Measurements from ENCODE around the gene KCNJ10. TPM values are rescaled to one million over a fixed set of nuclear protein-coding genes. Genes with fewer than 3 reads are reported as not detected.

The KCNJ10 gene
- polyA plus RNA-seq, 6 donors from 2014 or later = not detected

DNA sequence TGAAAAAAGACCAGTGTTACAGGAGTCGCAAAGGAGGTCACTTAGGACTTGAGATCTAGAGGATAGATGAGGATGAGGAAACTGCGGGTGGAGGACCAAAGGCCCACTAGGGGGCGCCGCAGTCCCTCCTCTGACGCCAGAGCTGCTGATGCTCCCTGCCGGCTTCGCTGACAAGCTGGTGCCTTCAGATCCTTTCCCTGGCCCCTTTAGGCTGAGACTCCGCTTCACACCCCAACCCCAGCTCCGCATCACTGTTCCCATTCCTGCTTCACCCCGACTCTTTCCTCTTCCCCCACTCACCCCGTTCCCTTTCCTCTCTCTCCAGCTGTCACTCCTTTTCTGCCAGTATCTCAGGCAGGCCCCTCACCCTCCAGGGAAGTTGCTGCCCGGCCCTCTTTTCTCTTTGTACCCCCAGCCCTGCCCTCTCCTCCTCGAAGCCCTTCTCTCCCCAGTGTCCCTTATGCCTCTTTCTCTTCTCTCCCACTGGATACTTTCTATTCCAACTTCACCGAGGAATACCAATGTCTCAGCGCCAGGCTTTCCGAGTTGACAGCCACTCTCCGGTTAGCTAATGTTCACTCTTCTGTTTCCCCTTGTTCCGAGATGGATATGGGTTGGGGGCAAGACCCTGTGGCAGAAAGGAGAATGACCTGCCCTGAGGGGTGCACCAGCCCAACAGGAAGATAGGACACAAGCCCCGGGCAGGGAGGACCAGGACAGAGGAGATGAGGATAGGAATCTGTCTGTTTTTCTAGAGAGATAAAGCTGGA is 15.9 kb upstream of the KCNJ10 start:
- H3K4me1 Mint-ChIP-seq = peaks cover 20 to 28% (median 24%) of the 10 kb centered on the region in 3 donors
- peak; percentile 62 to 65 for ATAC-seq (ENCODE audit: low read depth in 2 of 2)
- DNase-seq = peak; percentile 61
- peak overlapping the region in 3 of 6 donors; percentile 58 to 89 (median 84) for H3K27ac Mint-ChIP-seq
- H3K36me3 Mint-ChIP-seq = peaks cover 0 to 20% of the 10 kb centered on the region in 2 donors
- H3K9me3 Mint-ChIP-seq = no peaks in the 10 kb centered on the region
- H3K27me3 Mint-ChIP-seq = peaks cover 21 to 26% (median 24%) of the 10 kb centered on the region in 3 donors
- H3K4me3 Mint-ChIP-seq = peak overlapping the region in 2 of 8 donors; percentile 5 to 10

DNA sequence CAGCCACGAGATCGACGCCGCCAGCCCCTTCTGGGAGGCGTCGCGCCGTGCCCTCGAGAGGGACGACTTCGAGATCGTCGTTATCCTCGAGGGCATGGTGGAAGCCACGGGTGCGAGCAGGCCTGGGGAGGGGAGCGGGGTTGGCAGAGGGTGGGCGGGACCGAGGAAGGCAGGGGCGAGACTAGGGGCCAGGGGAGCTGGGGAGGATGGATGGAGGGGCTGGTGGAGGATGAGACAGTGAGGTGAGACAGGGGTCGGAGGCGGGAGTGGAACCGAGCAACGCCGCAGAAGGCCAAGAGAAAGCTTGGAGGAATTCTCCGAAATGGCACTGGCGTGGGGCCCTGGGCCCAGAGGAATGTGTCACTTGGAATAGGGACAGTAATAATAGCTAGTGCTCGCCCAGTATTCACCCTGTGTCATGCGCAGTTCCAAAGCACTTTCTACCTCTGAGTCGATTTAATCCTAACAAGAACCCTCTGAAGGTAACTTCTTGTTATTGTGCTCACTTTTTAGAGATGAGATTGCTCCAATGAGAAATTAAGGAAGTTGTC is 14.9 kb upstream of the KCNJ10 start:
- Mint-ChIP-seq H3K9me3 (no peaks in the 10 kb centered on the region), H3K27ac (peak overlapping the region in 1 of 6 donors; percentile 38), H3K4me3 (peak overlapping the region in 4 of 8 donors; percentile 2 to 82 (median 52)), H3K27me3 (peaks cover 31 to 35% (median 34%) of the 10 kb centered on the region in 3 donors), H3K36me3 (peaks cover 0 to 15% of the 10 kb centered on the region in 2 donors), H3K4me1 (peaks cover 16 to 24% (median 22%) of the 10 kb centered on the region in 3 donors)
- DNase-seq = no peak
- ATAC-seq (ENCODE audit: low read depth in 2 of 2) = no peak

DNA sequence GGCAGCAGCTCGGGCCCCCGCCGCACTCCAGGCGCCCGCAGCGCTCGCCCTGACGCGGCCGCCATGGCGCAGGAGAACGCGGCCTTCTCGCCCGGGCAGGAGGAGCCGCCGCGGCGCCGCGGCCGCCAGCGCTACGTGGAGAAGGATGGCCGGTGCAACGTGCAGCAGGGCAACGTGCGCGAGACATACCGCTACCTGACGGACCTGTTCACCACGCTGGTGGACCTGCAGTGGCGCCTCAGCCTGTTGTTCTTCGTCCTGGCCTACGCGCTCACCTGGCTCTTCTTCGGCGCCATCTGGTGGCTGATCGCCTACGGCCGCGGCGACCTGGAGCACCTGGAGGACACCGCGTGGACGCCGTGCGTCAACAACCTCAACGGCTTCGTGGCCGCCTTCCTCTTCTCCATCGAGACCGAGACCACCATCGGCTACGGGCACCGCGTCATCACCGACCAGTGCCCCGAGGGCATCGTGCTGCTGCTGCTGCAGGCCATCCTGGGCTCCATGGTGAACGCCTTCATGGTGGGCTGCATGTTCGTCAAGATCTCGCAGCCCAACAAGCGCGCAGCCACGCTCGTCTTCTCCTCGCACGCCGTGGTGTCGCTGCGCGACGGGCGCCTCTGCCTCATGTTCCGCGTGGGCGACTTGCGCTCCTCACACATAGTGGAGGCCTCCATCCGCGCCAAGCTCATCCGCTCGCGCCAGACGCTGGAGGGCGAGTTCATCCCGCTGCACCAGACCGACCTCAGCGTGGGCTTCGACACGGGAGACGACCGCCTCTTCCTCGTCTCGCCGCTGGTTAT is 14.2 kb upstream of the KCNJ10 start:
- Mint-ChIP-seq H3K27me3 (peaks cover 38 to 41% (median 41%) of the 10 kb centered on the region in 3 donors), H3K4me3 (peak overlapping the region; percentile 51 to 87 (median 72)), H3K4me1 (peaks cover 16 to 24% (median 19%) of the 10 kb centered on the region in 3 donors), H3K9me3 (no peaks in the 10 kb centered on the region), H3K36me3 (peaks cover 0 to 13% of the 10 kb centered on the region in 2 donors), H3K27ac (peak overlapping the region in 4 of 6 donors; percentile 20 to 76 (median 50))
- ATAC-seq (ENCODE audit: low read depth in 2 of 2) = peak; percentile 85 to 87
- peak; percentile 68 for DNase-seq

DNA sequence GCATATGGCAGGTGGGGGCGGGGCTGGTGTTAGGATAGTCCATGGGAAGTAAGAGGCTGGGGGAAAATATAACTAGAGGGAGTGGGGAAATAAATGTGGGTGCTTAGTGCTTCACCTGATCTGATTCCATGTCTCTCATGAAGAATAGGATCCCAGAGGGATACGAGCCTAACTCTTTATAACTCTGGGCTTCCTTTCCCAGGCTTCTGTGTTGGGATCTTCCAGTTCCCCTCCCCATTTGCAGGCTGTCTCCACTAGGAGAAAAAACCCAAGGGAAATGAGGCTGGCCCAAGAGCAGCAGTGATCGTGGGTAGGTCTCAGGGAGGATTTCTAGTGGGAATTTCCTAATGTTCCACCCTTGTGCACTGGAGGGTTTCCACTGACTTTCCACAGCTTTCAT is 13.0 kb upstream of the KCNJ10 start:
- H3K36me3 Mint-ChIP-seq = peaks cover 0 to under 1% of the 10 kb centered on the region in 2 donors
- ATAC-seq (ENCODE audit: low read depth in 2 of 2) (no peak), DNase-seq (no peak)
- no peaks in the 10 kb centered on the region for H3K9me3 Mint-ChIP-seq
- peak overlapping the region in 7 of 8 donors; percentile 55 to 81 (median 71) for H3K4me3 Mint-ChIP-seq
- peak overlapping the region in 1 of 6 donors; percentile 87 for H3K27ac Mint-ChIP-seq
- H3K4me1 Mint-ChIP-seq = peaks cover 15 to 21% (median 16%) of the 10 kb centered on the region in 3 donors
- peaks cover 47 to 51% (median 50%) of the 10 kb centered on the region in 3 donors for H3K27me3 Mint-ChIP-seq

DNA sequence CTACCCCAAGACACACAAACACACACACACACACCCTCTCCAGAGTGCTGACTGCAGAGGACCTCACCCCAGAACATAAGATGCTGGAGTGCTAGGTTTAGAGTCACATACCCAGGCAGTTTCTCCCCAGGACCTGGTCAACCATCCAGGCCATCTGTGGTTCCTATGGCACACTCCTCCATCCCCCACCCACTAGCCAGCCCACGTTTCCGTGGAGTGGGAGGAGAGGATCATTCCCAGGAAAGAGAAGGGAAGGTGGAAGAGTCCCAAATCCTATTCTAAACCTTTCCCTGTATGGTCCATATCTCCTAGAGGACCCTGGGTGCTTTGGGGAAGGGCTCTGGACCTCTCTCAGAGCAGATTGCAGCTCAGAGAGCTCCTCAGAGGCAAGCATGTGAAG is 12.5 kb upstream of the KCNJ10 start:
- Mint-ChIP-seq H3K9me3 (no peaks in the 10 kb centered on the region), H3K4me1 (peaks cover 15 to 21% (median 16%) of the 10 kb centered on the region in 3 donors), H3K4me3 (peak overlapping the region in 5 of 8 donors; percentile 1 to 81 (median 65)), H3K36me3 (no peaks in the 10 kb centered on the region), H3K27me3 (peaks cover 47 to 53% (median 53%) of the 10 kb centered on the region in 3 donors), H3K27ac (no peak overlapping the region)
- ATAC-seq (ENCODE audit: low read depth in 2 of 2) (no peak), DNase-seq (no peak)

DNA sequence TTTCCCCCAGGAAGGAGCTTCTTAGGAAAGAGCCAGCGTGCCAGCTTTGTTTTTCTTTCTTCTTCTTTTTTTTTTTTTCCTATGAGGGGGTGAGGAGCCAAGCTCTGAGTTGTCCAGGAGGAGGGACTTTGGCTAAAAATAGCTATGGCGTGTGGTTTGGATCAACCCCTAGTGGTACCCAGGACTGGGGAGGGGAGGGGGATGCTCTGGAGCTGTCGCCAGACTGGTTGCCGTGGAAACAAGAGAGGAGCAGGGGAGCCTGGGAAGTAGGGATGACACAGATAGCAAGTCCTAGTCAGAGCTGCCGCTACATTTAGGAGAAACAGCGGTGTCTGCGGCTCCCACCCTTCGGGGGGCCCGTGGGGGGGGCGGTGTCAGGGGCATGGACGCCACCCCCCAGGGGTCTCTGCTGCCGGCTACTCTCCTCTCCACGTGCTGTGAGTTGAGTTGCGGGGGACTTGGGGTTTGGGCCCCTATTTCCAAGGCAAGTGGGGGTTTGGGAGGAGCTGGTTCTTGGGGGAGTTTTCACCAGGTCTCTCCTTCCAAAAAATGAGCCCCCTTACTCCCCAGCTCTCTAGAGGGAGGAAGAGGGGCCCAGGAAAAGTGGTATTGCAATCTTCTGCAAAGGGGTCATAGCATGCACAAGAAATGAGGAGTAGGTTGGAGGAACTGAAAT is 11.4 kb upstream of the KCNJ10 start, which contains the start of gene KCNJ9:
Gene KCNJ9 (plus strand): TSS at position 278 of the 676 bp plus-strand sequence. CDS start 2,493 bp downstream, outside the sequence.
- no peak for ATAC-seq (ENCODE audit: low read depth in 2 of 2)
- no peak for DNase-seq
- Mint-ChIP-seq H3K4me3 (peak within 1 kb of the TSS in 2 of 8 donors; percentile 1 to 15), H3K4me1 (peaks cover 15 to 21% (median 16%) of the 10 kb centered on the region in 3 donors), H3K36me3 (no peaks in the 10 kb centered on the region), H3K27ac (peak within 1 kb of the TSS in 2 of 6 donors; percentile 4 to 10), H3K27me3 (peaks cover 52 to 61% (median 59%) of the 10 kb centered on the region in 3 donors), H3K9me3 (no peaks in the 10 kb centered on the region)

DNA sequence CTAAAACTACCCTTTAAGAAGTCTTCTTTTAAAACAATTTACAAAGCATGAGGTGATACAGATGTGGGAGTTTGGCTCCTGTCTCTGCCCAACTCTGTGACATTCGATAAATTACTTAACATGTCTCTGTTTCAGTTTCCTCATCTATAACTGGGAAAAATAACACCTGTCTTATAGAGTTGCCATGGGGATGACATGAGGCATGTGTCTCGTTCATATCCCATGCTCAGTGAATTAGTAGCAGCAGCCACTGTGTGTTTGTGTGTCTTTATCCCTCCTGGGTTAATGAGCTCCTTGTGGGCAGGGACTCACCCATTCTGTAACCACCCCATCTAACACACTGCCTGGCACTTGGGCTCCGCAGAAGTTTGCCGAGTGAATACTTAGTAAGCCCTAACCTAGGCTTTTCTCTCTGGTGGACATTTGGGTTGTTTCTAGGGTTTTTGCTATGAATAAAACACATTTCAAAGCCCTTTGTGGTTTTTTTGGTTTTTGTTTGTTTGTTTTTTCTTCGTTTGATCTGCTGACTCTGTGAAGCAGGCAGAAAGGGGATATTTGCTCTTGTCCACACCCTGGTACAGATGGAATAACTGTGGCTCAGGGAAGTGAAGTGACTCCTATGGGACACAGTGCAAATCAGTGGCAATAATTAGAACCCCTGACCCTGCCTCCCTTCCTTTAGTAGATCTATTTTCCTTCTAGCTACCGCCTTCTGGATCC is 10.6 kb upstream of the KCNJ10 start:
- H3K27me3 Mint-ChIP-seq = peaks cover 56 to 68% (median 67%) of the 10 kb centered on the region in 3 donors
- no peak overlapping the region for H3K4me3 Mint-ChIP-seq
- H3K4me1 Mint-ChIP-seq = peaks cover 10 to 14% (median 12%) of the 10 kb centered on the region in 3 donors
- ATAC-seq (ENCODE audit: low read depth in 2 of 2) (no peak), DNase-seq (no peak)
- no peaks in the 10 kb centered on the region for H3K9me3 Mint-ChIP-seq
- peak overlapping the region in 1 of 6 donors; percentile 4 for H3K27ac Mint-ChIP-seq
- H3K36me3 Mint-ChIP-seq = no peaks in the 10 kb centered on the region

DNA sequence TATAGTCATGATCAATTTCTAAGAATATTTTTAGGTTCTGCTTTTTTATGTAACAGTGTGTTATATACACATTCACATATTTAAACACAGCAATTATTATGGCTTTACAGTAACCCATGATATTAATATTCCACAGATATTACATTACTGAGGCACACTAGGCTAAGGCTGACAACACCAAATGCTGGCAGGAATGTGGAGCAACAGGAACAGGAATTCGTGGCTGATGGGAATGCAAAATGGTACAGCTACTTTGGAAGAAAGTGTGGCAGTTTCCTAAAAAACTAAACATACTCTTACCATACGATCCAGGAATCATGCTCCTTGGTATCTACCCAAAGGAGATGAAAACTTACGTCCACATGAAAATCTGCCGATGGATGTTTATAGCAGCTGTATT is 9.5 kb upstream of the KCNJ10 start:
- no peak overlapping the region for H3K27ac Mint-ChIP-seq
- H3K36me3 Mint-ChIP-seq = no peaks in the 10 kb centered on the region
- H3K4me1 Mint-ChIP-seq = peaks cover 4 to 10% (median 9%) of the 10 kb centered on the region in 3 donors
- H3K9me3 Mint-ChIP-seq = no peaks in the 10 kb centered on the region
- ATAC-seq (ENCODE audit: low read depth in 2 of 2) (no peak), DNase-seq (no peak)
- peaks cover 57 to 76% (median 74%) of the 10 kb centered on the region in 3 donors for H3K27me3 Mint-ChIP-seq
- H3K4me3 Mint-ChIP-seq = no peak overlapping the region

- H3K27me3 Mint-ChIP-seq = peaks cover 57 to 79% (median 77%) of the 10 kb centered on the region in 3 donors
- no peak overlapping the region for H3K27ac Mint-ChIP-seq
- peaks cover 0 to 5% (median 5%) of the 10 kb centered on the region in 3 donors for H3K4me1 Mint-ChIP-seq
- ATAC-seq (ENCODE audit: low read depth in 2 of 2) (peak; percentile 82 to 89), DNase-seq (peak; percentile 43)
- H3K36me3 Mint-ChIP-seq = no peaks in the 10 kb centered on the region
- H3K9me3 Mint-ChIP-seq = no peaks in the 10 kb centered on the region
- H3K4me3 Mint-ChIP-seq = no peak overlapping the region
These were observed 8.7 kb upstream of the KCNJ10 start for GRCh38 chr1:160078512-160079195.

- H3K27me3 Mint-ChIP-seq = peaks cover 49 to 74% (median 73%) of the 10 kb centered on the region in 3 donors
- peak overlapping the region in 1 of 8 donors; percentile 4 for H3K4me3 Mint-ChIP-seq
- peak in 1 of 2 donors; percentile 13 for ATAC-seq (ENCODE audit: low read depth in 2 of 2)
- H3K9me3 Mint-ChIP-seq = no peaks in the 10 kb centered on the region
- peaks cover 0 to 5% (median 0%) of the 10 kb centered on the region in 3 donors for H3K4me1 Mint-ChIP-seq
- no peak overlapping the region for H3K27ac Mint-ChIP-seq
- H3K36me3 Mint-ChIP-seq = no peaks in the 10 kb centered on the region
- DNase-seq = no peak
These were observed 7.5 kb upstream of the KCNJ10 start for GRCh38 chr1:160077486-160077885.

DNA sequence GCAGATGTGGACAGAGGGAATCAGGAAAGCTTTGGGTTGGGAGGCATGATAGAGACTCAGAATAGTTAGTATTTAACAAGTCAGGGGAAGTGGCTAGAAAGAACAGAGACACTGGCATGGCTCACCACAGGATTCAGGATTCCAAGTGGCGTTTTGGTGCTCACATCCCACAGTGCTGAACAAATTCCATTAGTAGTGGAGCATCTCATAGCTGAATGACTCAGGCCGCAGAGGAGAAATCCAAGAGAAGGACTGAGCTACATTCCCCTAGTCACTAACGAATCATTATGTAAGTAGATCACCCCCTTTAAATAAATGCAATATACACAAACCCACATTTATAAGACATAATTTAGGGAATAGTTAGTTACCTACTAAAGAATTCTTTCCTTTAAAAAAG is 6.3 kb upstream of the KCNJ10 start:
- ATAC-seq (ENCODE audit: low read depth in 2 of 2) = no peak
- no peaks in the 10 kb centered on the region for H3K36me3 Mint-ChIP-seq

More for the DNA sequence above, 6.3 kb upstream of the KCNJ10 start:
- Mint-ChIP-seq H3K9me3 (no peaks in the 10 kb centered on the region), H3K4me3 (no peak overlapping the region), H3K27ac (peak overlapping the region in 1 of 6 donors; percentile 6), H3K27me3 (peaks cover 48 to 73% (median 71%) of the 10 kb centered on the region in 3 donors), H3K4me1 (peaks cover 0 to 7% (median 5%) of the 10 kb centered on the region in 3 donors)
- no peak for DNase-seq

Measured in naive B cell (primary cell).